ENCODE results near the gene SUSD6. TPM values are rescaled to one million over a fixed set of nuclear protein-coding genes. Genes with fewer than 3 reads are reported as not detected.
"Not testable (repeated sequence)": the region's sequence is repeated elsewhere in the genome, so short reads cannot be mapped to it uniquely, and the experiment has no call there.

The SUSD6 gene
- total RNA-seq, 2 experiments from 2014 or later = 62.9 to 66.4 TPM

GRCh38 chr14:69712599-69713088 is 101.2 kb downstream of the SUSD6 start:
- Mint-ChIP-seq H3K27ac (peak overlapping the region; percentile 87), H3K36me3 (peaks cover 48% of the 10 kb centered on the region), H3K4me1 (peaks cover 75% of the 10 kb centered on the region), H3K27me3 (no peaks in the 10 kb centered on the region), H3K9me3 (ENCODE audit: low read depth) (no peaks in the 10 kb centered on the region), H3K4me3 (no peak overlapping the region)
- ATAC-seq = peak; percentile 17
- CTCF ChIA-PET = interaction anchor here (1.0 to 2.3 kb wide), 4 partner anchors 8 to 132 kb away, joined by 3 to 7 read pairs (median 6); no protein-coding TSS in a partner anchor
- peak; percentile 50 for DNase-seq

- Mint-ChIP-seq H3K9me3 (ENCODE audit: low read depth) (no peaks in the 10 kb centered on the region), H3K27me3 (no peaks in the 10 kb centered on the region), H3K4me1 (peaks cover 78% of the 10 kb centered on the region), H3K36me3 (peaks cover 45% of the 10 kb centered on the region), H3K27ac (peak overlapping the region; percentile 87), H3K4me3 (no peak overlapping the region)
- DNase-seq (no peak), ATAC-seq (no peak)
- CTCF ChIA-PET = interaction anchor here (1.0 to 2.3 kb wide), 6 partner anchors 9 to 164 kb away, joined by 3 to 7 read pairs (median 4); no protein-coding TSS in a partner anchor
Measured at GRCh38 chr14:69713209-69713781, 101.9 kb downstream of the SUSD6 start.

- H3K36me3 Mint-ChIP-seq = peaks cover 41% of the 10 kb centered on the region
- DNase-seq = no peak
- H3K4me1 Mint-ChIP-seq = peaks cover 79% of the 10 kb centered on the region
- no peak overlapping the region for H3K4me3 Mint-ChIP-seq
- no peaks in the 10 kb centered on the region for H3K9me3 Mint-ChIP-seq (ENCODE audit: low read depth)
- peak overlapping the region; percentile 87 for H3K27ac Mint-ChIP-seq
- H3K27me3 Mint-ChIP-seq = no peaks in the 10 kb centered on the region
- ATAC-seq = no peak
- CTCF ChIA-PET = interaction anchor here (1.0 to 2.3 kb wide), 5 partner anchors 10 to 163 kb away, joined by 3 to 7 read pairs (median 5); no protein-coding TSS in a partner anchor
Measured at GRCh38 chr14:69713993-69714679, 102.7 kb downstream of the SUSD6 start.

GRCh38 chr14:69715725-69716477 is 104.5 kb downstream of the SUSD6 start:
- Mint-ChIP-seq H3K4me3 (peak overlapping the region; percentile 45), H3K27ac (peak overlapping the region; percentile 89), H3K36me3 (peaks cover 34% of the 10 kb centered on the region), H3K27me3 (no peaks in the 10 kb centered on the region), H3K4me1 (peaks cover 75% of the 10 kb centered on the region), H3K9me3 (ENCODE audit: low read depth) (no peaks in the 10 kb centered on the region)
- ATAC-seq (peak; percentile 40), DNase-seq (no peak)
- CTCF ChIA-PET = interaction anchor here (0.8 to 3.8 kb wide), 12 partner anchors 10 to 131 kb away, joined by 3 to 24 read pairs (median 3); no protein-coding TSS in a partner anchor

- Mint-ChIP-seq H3K9me3 (ENCODE audit: low read depth) (no peaks in the 10 kb centered on the region), H3K27ac (peak overlapping the region; percentile 89), H3K4me3 (peak overlapping the region; percentile 45), H3K4me1 (peaks cover 72% of the 10 kb centered on the region), H3K36me3 (peaks cover 30% of the 10 kb centered on the region), H3K27me3 (no peaks in the 10 kb centered on the region)
- peak; percentile 87 for ATAC-seq
- CTCF ChIA-PET = interaction anchor here (0.9 to 3.8 kb wide), 9 partner anchors 10 to 123 kb away, joined by 3 to 24 read pairs (median 5); no protein-coding TSS in a partner anchor
- DNase-seq = peak; percentile 91
Measured at GRCh38 chr14:69716478-69717187, 105.2 kb downstream of the SUSD6 start.

- ATAC-seq; H3K27me3 Mint-ChIP-seq; H3K27ac Mint-ChIP-seq; H3K9me3 Mint-ChIP-seq (ENCODE audit: low read depth); DNase-seq; H3K4me3 Mint-ChIP-seq: not testable (repeated sequence)
- Mint-ChIP-seq H3K4me1 (peaks cover 53% of the 10 kb centered on the region), H3K36me3 (peaks cover 18% of the 10 kb centered on the region)
- CTCF ChIA-PET = interaction anchor here (3.8 kb wide), 1 partner anchor 8 kb away, joined by 24 read pairs; no protein-coding TSS in a partner anchor
Measured at GRCh38 chr14:69718614-69719013, 107.2 kb downstream of the SUSD6 start.

GRCh38 chr14:69719501-69719951 is 108.1 kb downstream of the SUSD6 start:
- Mint-ChIP-seq H3K27me3 (no peaks in the 10 kb centered on the region), H3K4me1 (peaks cover 44% of the 10 kb centered on the region), H3K27ac (no peak overlapping the region), H3K4me3 (no peak overlapping the region), H3K9me3 (ENCODE audit: low read depth) (no peaks in the 10 kb centered on the region), H3K36me3 (peaks cover 10% of the 10 kb centered on the region)
- CTCF ChIA-PET = interaction anchor here (0.9 to 1.3 kb wide), 3 partner anchors 10 to 135 kb away, joined by 3 to 4 read pairs (median 3); no protein-coding TSS in a partner anchor
- no peak for DNase-seq
- no peak for ATAC-seq

- peaks cover 7% of the 10 kb centered on the region for H3K36me3 Mint-ChIP-seq
- ATAC-seq (no peak), DNase-seq (no peak)
- H3K4me3 Mint-ChIP-seq = no peak overlapping the region
- H3K9me3 Mint-ChIP-seq (ENCODE audit: low read depth) = no peaks in the 10 kb centered on the region
- CTCF ChIA-PET = interaction anchor here (1.0 to 1.2 kb wide), 2 partner anchors 10 to 35 kb away, joined by 3 read pairs; no protein-coding TSS in a partner anchor
- H3K27ac Mint-ChIP-seq = no peak overlapping the region
- H3K27me3 Mint-ChIP-seq = no peaks in the 10 kb centered on the region
- peaks cover 38% of the 10 kb centered on the region for H3K4me1 Mint-ChIP-seq
Measured at GRCh38 chr14:69720912-69721311, 109.5 kb downstream of the SUSD6 start.

GRCh38 chr14:69726761-69727511 is 115.5 kb downstream of the SUSD6 start:
- Mint-ChIP-seq H3K27ac (peak overlapping the region; percentile 76), H3K9me3 (ENCODE audit: low read depth) (no peaks in the 10 kb centered on the region), H3K4me1 (peaks cover 40% of the 10 kb centered on the region), H3K36me3 (peaks cover 2% of the 10 kb centered on the region), H3K27me3 (no peaks in the 10 kb centered on the region), H3K4me3 (peak overlapping the region; percentile 65)
- peak; percentile 86 for DNase-seq
- peak; percentile 94 for ATAC-seq
- CTCF ChIA-PET = interaction anchor here (0.6 to 4.3 kb wide), 41 partner anchors 10 to 301 kb away, joined by 3 to 64 read pairs (median 5); partner anchors contain the start of genes SRSF5 and SUSD6

GRCh38 chr14:69727860-69728259 is 116.5 kb downstream of the SUSD6 start:
- no peak for DNase-seq
- H3K36me3 Mint-ChIP-seq = peaks cover 2% of the 10 kb centered on the region
- no peak for ATAC-seq
- CTCF ChIA-PET = interaction anchor here (0.9 to 4.3 kb wide), 20 partner anchors 11 to 300 kb away, joined by 3 to 64 read pairs (median 6); partner anchors contain the start of gene SUSD6
- peaks cover 40% of the 10 kb centered on the region for H3K4me1 Mint-ChIP-seq
- H3K4me3 Mint-ChIP-seq = no peak overlapping the region
- no peaks in the 10 kb centered on the region for H3K9me3 Mint-ChIP-seq (ENCODE audit: low read depth)
- no peak overlapping the region for H3K27ac Mint-ChIP-seq
- H3K27me3 Mint-ChIP-seq = no peaks in the 10 kb centered on the region

GRCh38 chr14:69731919-69732598 is 120.7 kb downstream of the SUSD6 start:
- CTCF ChIA-PET = interaction anchor here (1.3 to 5.5 kb wide), 4 partner anchors 127 to 296 kb away, joined by 4 to 34 read pairs (median 8); no protein-coding TSS in a partner anchor
- H3K36me3 Mint-ChIP-seq; H3K27me3 Mint-ChIP-seq; H3K4me3 Mint-ChIP-seq; ATAC-seq; H3K27ac Mint-ChIP-seq; DNase-seq; H3K9me3 Mint-ChIP-seq (ENCODE audit: low read depth): not testable (repeated sequence)
- H3K4me1 Mint-ChIP-seq = peaks cover 28% of the 10 kb centered on the region

Data from activated CD8-positive, alpha-beta memory T cell treated with anti-CD3 and anti-CD28 coated beads, Interleukin-2, amount 10 ng/mL, durations not matched to agents 7 days and 5 days (primary cell).